ENCODE measurements around the gene AFAP1.

GRCh38 chr4:7867191-7867590 lies 72.5 kb downstream of the AFAP1 start:
- no peak for TF ChIP-seq CTCF (conservative IDR thresholded peaks at IDR 0.05; ENCODE audit: low read length)
- no peak for TF ChIP-seq EZH2phosphoT487 (IDR thresholded peaks at IDR 0.05; ENCODE audit: borderline replicate concordance)

Measured in Loucy (cell line).